Ishikawa (cell line): ENCODE measurements around the gene ADAMTS16.

ENCODE experiments used
- CEBPB ChIP-seq: IDR thresholded peaks from 2 replicates; pipeline ENCODE4 v1.6.1; 2012
- CREB1 ChIP-seq: IDR thresholded peaks from 2 replicates; pipeline ENCODE4 v1.6.1; 2012; ENCODE audit warnings: low read depth
- EP300 ChIP-seq: IDR thresholded peaks from 2 replicates; pipeline ENCODE4 v1.6.1; 2012; ENCODE audit warnings: borderline replicate concordance
- TAF1 ChIP-seq: IDR thresholded peaks from 2 replicates; pipeline ENCODE4 v1.6.1; 2012; ENCODE audit warnings: low read depth, mild to moderate bottlenecking
- TCF12 ChIP-seq: IDR thresholded peaks from 2 replicates; pipeline ENCODE4 v1.6.1; 2012; ENCODE audit warnings: low read depth
- TEAD4 ChIP-seq: IDR thresholded peaks from 2 replicates; pipeline ENCODE4 v1.6.1; 2012
- ZBTB7A ChIP-seq: IDR thresholded peaks from 2 replicates; pipeline ENCODE4 v1.6.1; 2012; ENCODE audit warnings: low read depth
- TF ChIP-seq, protein P1 (sequence below): IDR thresholded peaks from 2 replicates; pipeline ENCODE4 v1.6.1; 2012

DNA sequence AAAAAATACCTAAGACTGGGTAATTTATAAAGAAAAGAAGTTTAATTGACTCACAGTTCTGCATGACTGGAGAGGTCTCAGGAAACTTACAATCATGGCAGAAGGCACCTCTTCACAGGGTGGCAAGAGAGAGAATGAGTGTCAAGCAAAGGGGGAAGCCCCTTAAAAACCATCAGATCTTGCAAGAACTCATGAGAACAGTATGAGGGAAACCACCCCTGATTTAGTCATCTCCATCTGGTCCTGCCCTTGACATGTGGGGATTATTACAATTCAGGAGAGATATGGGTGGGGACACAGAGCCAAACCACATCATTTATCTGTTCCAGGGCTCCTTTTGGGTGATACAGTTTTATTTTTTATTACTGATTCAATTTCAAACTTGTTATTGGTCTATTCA lies 23.2 kb upstream of the ADAMTS16 start:
- TF ChIP-seq CREB1 (no peak), TAF1 (no peak), EP300 (no peak), TEAD4 (no peak), TCF12 (no peak), ZBTB7A (no peak), CEBPB (no peak)
- TF ChIP-seq, protein P1, sequence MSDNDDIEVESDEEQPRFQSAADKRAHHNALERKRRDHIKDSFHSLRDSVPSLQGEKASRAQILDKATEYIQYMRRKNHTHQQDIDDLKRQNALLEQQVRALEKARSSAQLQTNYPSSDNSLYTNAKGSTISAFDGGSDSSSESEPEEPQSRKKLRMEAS: no peak
